ENCODE data around the gene GALNT10. TPM values are rescaled to one million over a fixed set of nuclear protein-coding genes. Genes with fewer than 3 reads are reported as not detected.

Gene GALNT10
- polyA plus RNA-seq, 1 experiment = 203 TPM

DNA sequence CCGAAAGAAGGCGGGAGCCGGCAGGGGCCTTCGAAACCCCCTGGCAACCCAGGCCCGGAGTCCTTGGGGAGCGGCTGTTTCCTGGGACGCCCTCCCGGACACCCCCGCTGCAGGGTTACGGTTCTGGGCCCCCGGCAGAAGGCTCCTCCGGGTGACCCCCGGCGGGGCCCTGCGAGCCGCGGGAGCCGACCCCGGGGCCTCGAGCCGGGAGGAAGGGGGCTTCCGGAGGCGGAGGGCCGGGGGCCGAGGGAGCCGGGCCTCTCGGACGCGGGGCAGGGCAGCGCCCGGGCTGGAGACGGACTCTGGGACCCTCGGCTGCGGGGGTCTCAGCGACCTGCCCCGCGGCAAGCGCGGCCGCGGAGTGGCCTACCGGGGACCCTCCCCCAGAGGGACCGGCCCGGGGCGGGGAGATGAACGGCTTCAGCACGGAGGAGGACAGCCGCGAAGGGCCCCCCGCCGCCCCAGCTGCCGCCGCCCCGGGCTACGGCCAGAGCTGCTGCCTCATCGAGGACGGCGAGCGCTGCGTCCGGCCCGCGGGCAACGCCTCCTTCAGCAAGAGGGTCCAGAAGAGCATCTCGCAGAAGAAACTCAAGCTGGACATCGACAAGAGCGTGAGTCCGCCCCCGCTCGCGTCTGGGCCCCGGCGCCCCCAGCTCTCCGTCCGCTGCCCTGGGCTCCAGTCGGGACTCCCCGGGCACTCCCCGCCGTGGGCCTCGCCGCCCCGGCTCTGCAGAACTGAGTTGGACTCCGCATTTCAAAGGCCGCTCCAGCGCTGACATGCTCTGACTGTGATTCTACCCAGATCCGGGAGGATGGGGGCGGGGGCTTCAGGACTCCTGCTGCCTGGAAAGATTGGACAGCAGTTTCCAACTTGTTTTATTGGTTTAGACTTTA is 255.9 kb downstream of the GALNT10 start:
- no peak for TF ChIP-seq CTCF (IDR thresholded peaks at IDR 0.05; ENCODE audit: insufficient read depth, low read depth, low read length)
- POLR2A ChIA-PET = interaction anchor here (0.6 to 0.8 kb wide), 2 partner anchors 9 to 28 kb away, joined by 3 read pairs; no protein-coding TSS in a partner anchor
- DNase-seq (ENCODE audit: low read depth) = no peak
- CTCF ChIA-PET = interaction anchor here (1.7 kb wide), 1 partner anchor 374 kb away, joined by 5 read pairs; no protein-coding TSS in a partner anchor
- Histone ChIP-seq H3K27me3 (ENCODE audit: control insufficient read depth, insufficient read depth, low read length) (no peaks in the 10 kb centered on the region), H3K36me3 (ENCODE audit: control insufficient read depth, insufficient read depth, low read length) (peaks cover 5% of the 10 kb centered on the region), H3K4me3 (ENCODE audit: low read depth, low read length) (peak overlapping the region; percentile 92)

DNA sequence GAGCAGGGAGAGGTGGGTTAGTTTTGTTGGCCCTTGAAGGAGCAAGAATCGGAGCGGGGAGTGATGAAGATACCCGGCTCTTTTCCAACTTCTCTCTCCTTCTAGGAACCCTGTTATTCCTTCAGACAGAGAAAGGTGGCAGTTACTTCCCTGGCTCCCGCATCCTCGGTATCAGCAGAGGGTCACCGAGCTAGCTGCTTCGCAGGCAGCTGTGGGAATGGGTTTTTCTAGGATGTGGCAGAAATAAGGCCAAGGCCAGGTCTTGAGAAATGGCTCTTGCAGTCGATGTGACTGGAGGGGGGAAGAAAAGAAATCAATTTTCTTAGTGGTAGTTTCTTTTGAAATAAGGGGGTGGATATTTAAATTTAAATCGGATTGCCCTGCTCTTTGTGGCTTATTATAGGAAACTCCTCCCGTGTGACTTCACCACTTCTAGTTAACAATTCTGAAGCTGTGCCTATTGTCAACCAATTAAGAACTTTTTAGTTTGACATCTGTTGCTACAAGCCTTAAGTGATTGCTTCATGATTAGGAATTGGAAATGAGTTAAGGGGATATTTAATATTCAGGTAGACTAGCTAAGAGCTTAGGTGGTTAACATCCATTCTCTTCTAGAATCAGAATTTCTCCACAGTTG is 256.7 kb downstream of the GALNT10 start:
- POLR2A ChIA-PET = interaction anchor here (0.8 kb wide), 1 partner anchor 10 kb away, joined by 3 read pairs; no protein-coding TSS in a partner anchor
- CTCF ChIA-PET = interaction anchor here (0.9 to 1.7 kb wide), 2 partner anchors 20 to 375 kb away, joined by 3 to 5 read pairs; no protein-coding TSS in a partner anchor
- DNase-seq (ENCODE audit: low read depth) = no peak

DNA sequence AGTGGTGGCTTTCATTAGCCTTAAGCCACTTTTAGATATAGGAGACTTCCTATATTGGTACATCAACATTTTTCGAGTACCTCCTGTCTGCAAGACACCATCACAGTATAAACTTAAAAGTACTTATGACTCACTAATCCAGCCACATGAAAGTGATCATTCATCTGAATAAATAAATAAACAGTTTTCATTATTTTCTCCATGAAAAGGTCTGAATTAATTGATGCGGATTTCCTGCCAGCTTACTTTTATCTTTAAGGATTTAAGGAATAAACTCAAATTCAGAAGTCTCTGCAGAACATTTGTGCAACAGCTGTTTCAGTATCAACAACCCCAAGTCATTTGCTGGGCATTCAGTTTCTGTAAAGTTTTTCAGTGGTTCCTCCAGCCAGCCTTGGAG is 259.3 kb downstream of the GALNT10 start:
- no peak for TF ChIP-seq CTCF (IDR thresholded peaks at IDR 0.05; ENCODE audit: insufficient read depth, low read depth, low read length)
- CTCF ChIA-PET = interaction anchor here (0.9 to 3.3 kb wide), 5 partner anchors 17 to 378 kb away, joined by 3 to 13 read pairs (median 4); no protein-coding TSS in a partner anchor
- POLR2A ChIA-PET = no interaction called here
- Histone ChIP-seq H3K36me3 (ENCODE audit: control insufficient read depth, insufficient read depth, low read length) (peaks cover 13% of the 10 kb centered on the region), H3K4me3 (ENCODE audit: low read depth, low read length) (no peak overlapping the region), H3K27me3 (ENCODE audit: control insufficient read depth, insufficient read depth, low read length) (no peaks in the 10 kb centered on the region)
- no peak for DNase-seq (ENCODE audit: low read depth)

More for the DNA sequence above, 256.7 kb downstream of the GALNT10 start:
- TF ChIP-seq CTCF (IDR thresholded peaks at IDR 0.05; ENCODE audit: insufficient read depth, low read depth, low read length) = no peak
- no peaks in the 10 kb centered on the region for H3K27me3 ChIP-seq (ENCODE audit: control insufficient read depth, insufficient read depth, low read length)
- H3K36me3 ChIP-seq (ENCODE audit: control insufficient read depth, insufficient read depth, low read length) = peaks cover 5% of the 10 kb centered on the region
- peak overlapping the region; percentile 92 for H3K4me3 ChIP-seq (ENCODE audit: low read depth, low read length)

DNA sequence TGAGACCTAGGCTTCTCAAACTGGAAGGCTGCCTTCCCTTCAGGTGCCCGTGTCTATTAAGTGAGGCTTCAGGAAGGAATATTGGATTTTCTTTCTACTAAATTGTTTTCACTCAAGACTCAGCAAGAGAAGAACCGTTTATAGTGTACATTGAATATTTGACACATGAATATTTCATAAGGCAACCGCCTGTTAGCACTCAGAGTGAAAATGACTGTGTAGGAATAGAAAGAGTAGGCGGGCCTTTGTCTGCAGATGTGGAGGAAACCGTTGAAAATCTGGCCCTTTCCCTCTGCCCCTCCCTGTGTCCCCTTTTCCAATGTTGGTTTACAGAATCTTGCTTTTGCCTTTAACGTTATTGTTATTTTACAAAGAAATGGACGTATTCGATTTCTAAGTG is 261.4 kb downstream of the GALNT10 start:
- ChIA-PET POLR2A (interaction anchor here (0.7 kb wide), 1 partner anchor 405 kb away, joined by 12 read pairs; no protein-coding TSS in a partner anchor), CTCF (interaction anchor here (0.7 to 1.1 kb wide), 2 partner anchors 15 to 478 kb away, joined by 3 to 4 read pairs; no protein-coding TSS in a partner anchor)
- no peak for TF ChIP-seq CTCF (IDR thresholded peaks at IDR 0.05; ENCODE audit: insufficient read depth, low read depth, low read length)
- DNase-seq (ENCODE audit: low read depth) = no peak
- Histone ChIP-seq H3K36me3 (ENCODE audit: control insufficient read depth, insufficient read depth, low read length) (peaks cover 22% of the 10 kb centered on the region), H3K4me3 (ENCODE audit: low read depth, low read length) (no peak overlapping the region), H3K27me3 (ENCODE audit: control insufficient read depth, insufficient read depth, low read length) (no peaks in the 10 kb centered on the region)

- POLR2A ChIA-PET = no interaction called here
- no peak for DNase-seq (ENCODE audit: low read depth)
- H3K36me3 ChIP-seq (ENCODE audit: control insufficient read depth, insufficient read depth, low read length) = peaks cover 22% of the 10 kb centered on the region
- CTCF ChIA-PET = interaction anchor here (1.1 to 2.2 kb wide), 2 partner anchors 13 to 172 kb away, joined by 3 to 6 read pairs; no protein-coding TSS in a partner anchor
- no peak overlapping the region for H3K4me3 ChIP-seq (ENCODE audit: low read depth, low read length)
- H3K27me3 ChIP-seq (ENCODE audit: control insufficient read depth, insufficient read depth, low read length) = no peaks in the 10 kb centered on the region
- TF ChIP-seq CTCF (IDR thresholded peaks at IDR 0.05; ENCODE audit: insufficient read depth, low read depth, low read length) = no peak
Measured at GRCh38 chr5:154455585-154455984, 265.1 kb downstream of the GALNT10 start.
